HG03064 (cell line): ENCODE results near the gene LAMA4.

Source experiments
- ATAC-seq: cut with Tn5 transposase; IDR thresholded peaks from one replicate; pipeline ENCODE4 v1.9.1; 2021; ENCODE audit warnings: low read depth; ENCODE audit not compliant: unreplicated experiment

LAMA4 gene

GRCh38 chr6:112253841-112254816, at the start of gene LAMA4:
Gene LAMA4, minus strand, starts transcription at chr6:112254567. Its CDS starts 417 bp downstream, at chr6:112254150.
- no peak for ATAC-seq

DNA sequence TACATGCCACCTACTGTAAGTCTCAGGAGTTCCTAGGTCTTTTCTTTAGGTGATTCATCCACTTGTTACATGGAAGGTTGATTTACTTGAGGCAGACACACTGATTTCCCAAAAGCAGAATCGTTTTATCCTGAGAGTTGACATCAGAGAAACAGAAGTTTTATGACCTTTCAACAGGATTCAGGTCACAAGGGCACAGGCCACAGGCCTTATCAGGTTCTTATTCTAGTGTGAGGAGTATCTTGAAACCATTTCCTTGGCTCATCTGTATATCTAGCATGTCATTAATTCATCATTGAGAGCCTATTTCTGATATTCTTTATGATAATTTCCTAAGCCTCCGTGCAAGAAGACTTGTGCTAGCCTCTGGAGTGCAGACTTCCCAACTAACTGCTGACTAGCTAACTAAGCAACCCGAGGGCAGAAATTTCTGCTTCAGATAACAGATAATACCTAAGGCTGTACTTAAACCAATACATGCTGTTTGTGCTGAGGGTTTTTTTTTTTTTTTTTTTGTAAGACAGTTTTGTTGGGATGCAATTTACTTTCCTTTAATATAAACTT, 47.9 kb upstream of the LAMA4 start:
- no peak for ATAC-seq

DNA sequence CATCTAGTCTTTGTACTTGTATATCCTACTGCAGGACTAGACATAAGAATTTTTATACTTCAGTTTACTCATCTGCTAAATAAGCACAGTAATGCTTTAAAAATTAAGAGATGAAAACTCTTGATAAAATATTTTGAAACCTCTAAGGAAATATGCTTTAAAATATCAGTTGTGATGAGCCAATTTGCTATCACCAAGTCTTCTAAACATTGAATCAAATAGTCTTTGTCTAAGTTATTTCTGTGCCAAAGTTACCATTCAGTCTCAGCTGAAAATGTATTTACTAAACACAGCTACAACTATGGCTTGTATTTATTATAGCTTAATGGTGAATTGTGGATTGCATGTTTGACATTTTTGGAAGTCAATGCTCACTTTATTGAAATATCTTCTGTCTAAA, 46.5 kb upstream of the LAMA4 start:
- ATAC-seq: no peak

DNA sequence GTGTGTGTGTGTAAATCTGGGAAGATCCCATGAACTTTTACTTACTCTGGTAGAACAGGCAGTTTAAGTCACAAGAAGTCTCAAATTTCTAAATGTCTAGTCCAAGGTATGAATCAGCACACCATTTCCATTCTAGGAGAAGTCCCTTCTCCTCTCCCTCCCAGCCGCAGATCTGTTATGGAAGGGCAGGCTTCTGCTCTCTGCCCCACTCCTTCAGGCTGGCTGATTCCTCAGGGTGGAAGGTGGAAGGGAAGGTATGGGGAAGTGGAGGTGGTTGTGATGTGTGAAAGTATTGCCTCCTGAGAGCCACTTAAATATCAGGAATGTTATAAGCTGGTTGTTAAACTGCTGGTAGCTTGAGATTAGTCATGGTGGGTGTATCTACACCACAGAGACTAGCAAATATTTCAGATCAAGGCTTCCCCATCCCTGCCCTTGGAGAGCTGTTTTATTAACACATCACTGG, 44.5 kb upstream of the LAMA4 start:
- no peak for ATAC-seq

GRCh38 chr6:112298021-112298745, 43.8 kb upstream of the LAMA4 start:
- ATAC-seq: no peak

GRCh38 chr6:112296694-112297093, 42.3 kb upstream of the LAMA4 start:
- no peak for ATAC-seq

- ATAC-seq: no peak
Observed at GRCh38 chr6:112296122-112296521, 41.8 kb upstream of the LAMA4 start.

DNA sequence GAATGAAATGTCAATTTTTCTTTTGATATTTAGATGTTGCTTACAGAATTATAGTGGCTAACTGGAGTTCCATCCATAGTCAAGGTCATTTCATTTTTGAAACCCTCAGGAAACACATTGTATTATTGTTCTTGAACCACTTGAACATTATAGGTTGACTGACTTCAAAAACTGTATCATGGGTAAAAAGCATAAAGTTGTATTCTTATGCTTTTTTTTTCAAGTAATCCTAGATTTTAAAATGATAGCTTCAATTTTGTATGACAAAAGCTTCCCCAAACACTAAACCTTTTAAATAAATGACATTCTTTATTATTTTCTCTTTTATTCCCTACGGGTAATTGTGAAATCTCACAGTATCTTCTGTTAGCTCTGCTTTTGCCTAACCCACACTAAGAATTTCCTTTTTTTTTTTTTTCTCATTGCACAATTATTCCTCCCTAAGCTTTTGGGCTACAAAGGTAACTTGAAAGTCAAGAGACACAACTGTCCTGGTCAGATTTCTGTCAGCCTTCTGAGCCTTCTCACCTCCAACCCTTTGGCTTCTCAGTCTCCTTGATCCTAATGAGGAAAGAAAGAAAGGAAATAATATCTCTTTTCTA, 36.9 kb upstream of the LAMA4 start:
- no peak for ATAC-seq

DNA sequence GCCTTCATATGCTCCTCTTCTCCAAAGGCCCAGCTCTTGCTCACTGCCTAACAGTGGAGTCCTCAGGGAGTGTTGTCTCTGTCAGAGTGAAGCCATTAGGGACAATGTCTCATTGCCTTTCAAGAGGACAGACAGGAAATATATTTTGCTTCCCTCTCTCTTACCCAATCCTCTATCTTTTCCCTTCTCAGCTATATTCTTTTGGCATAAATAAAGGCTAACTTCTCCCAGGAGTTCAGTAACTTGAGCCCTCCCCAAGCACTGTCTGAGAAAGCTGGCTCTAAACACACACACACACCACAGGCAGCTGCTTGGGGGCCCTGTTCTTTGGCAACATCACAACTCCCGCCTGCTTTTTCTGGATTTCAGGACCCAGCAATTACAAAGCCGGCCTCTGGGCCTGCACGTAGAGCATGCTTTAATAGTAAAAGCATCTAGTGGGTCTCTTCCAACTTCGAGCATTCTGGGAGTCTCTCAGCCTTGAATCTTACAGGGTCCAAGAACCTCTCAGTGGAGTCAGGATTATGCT, 34.7 kb upstream of the LAMA4 start:
- ATAC-seq: no peak

- ATAC-seq: no peak
Observed at GRCh38 chr6:112288475-112288874, 34.1 kb upstream of the LAMA4 start.

- ATAC-seq: no peak
Observed at GRCh38 chr6:112287577-112288225, 33.3 kb upstream of the LAMA4 start.

DNA sequence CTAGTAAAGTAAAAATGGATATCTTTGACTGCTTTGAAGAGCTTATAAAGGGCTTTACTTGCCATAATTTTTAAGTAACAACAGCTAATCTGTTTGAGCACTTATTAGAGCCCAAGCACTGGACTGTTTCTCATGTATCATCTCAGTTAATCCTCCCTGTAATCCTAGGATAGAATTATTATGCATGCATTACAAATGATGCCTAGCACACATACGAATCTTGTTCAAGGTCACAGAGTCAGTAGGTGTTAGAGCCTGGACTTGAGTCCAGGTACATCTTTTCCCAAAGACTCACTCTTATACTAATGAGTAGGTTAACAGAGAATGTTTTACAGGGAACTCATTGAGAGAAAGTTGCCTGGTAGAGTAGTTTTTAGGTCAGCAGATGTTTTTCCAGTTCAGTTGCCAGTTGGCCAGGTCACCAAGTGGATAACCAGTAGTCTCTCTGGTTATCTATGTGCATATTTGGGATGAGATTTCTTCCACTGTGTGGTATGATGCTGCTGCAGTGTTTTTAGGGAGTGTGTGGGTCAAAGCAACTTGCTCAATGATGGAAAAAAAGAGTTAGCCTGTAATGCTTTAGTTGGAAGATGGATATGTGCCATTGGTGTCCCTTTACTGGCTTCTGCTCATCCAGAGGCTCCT, 32.3 kb upstream of the LAMA4 start:
- ATAC-seq: no peak

DNA sequence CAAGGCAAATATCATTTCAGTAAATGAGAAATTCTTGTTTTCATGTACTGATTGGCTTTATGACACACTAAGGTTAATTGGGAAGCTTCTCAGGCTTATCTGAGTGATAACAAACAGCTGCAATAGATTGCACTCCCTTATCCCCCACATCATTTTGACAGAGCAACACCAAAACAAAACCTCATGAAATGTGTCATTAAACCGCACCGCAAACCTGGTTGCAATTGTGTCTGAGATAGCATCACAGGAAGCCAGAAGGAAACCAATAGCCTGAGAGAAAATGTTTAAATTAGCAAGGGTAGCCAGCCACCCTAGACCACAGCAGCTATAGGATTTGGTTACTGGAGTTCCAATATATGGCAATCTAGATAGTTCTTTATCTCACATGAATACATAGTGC, 31.6 kb upstream of the LAMA4 start:
- no peak for ATAC-seq

- ATAC-seq: no peak
Observed at GRCh38 chr6:112284603-112285002, 30.2 kb upstream of the LAMA4 start.

DNA sequence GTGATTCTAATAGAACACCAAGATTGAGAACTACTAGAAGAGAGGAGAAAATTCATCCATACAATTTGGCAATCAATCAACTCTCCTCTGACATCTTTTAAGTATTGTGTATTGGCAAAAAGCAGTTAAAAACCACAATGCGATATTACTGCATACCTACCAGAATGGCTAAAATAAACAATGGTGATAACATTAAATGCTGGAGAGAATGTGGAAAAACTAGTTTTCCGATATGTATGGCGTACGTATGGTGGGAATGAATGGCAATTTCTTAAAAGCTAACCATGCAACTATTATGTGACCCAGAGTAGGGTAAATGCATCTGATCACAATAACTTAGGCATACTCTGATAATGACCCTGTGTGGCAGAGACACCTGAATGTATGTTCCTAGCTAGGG, 29.3 kb upstream of the LAMA4 start:
- no peak for ATAC-seq

GRCh38 chr6:112281821-112282615, 27.7 kb upstream of the LAMA4 start:
- ATAC-seq: no peak

DNA sequence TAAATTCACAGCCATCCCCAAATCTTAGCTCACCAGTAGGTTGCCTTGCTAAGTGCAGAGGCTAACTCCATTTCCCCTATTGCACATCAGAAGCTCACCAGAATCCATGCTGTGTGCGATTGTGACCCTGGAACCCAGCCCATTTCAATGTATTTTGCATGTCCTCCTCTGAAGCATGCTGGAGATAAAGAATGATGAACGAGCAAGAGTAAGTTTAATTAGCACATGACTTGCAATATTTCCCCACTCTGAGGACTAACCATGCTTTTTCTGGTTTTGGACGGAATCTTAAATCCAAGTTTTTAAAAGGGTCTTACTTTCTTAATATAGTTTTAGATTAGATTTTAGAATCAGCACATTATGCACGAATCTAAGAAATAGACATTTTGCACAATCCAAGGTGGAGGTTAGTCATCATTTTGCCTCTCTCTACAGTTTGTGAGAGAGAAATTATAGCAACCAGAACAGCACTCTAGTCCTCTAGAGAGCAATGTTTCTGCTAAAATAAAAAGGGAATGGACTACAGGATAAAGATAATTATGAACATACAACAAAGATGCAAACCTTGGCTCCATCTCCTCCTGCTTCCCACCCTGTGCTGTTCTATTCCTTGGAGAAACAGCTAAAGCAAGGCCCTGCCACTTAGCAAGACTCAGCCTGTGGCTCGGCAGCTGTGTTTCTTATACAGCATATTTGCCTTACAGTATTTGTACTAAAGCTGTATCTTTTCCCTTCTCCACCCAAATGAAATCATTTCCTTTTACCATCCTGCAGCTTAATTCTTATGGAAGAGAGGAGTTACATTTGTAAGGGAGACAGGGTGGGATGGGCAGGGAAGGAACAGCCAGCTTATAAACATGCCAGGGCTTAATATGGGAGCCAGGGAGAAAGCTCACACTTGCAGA, 24.9 kb upstream of the LAMA4 start:
- no peak for ATAC-seq

- no peak for ATAC-seq
Observed at GRCh38 chr6:112275365-112275764, 21.0 kb upstream of the LAMA4 start.
